HepG2 (cell line): ENCODE data around the gene CAP2. TPM values are rescaled to one million over a fixed set of nuclear protein-coding genes. Genes with fewer than 3 reads are reported as not detected.

Source experiments
- ELF3 ChIP-seq: IDR thresholded peaks from 2 replicates; pipeline ENCODE4 v1.6.1; 2016; ENCODE audit warnings: missing genetic modification reagents, missing compliant biosample characterization
- JUNB ChIP-seq: sonication (generic); formaldehyde crosslinking; IDR thresholded peaks from 2 replicates; pipeline ENCODE4 v1.8.0; 2022; ENCODE audit warnings: missing genetic modification reagents, mild to moderate bottlenecking, borderline replicate concordance
- KAT8 ChIP-seq: IDR thresholded peaks from 2 replicates; pipeline ENCODE4 v1.6.1; 2016; ENCODE audit warnings: missing genetic modification reagents, missing compliant biosample characterization
- SNAPC2 ChIP-seq: sonication (generic); formaldehyde crosslinking; IDR thresholded peaks from 2 replicates; pipeline ENCODE4 v1.8.1; 2022; ENCODE audit warnings: mild to moderate bottlenecking, missing genetic modification reagents
- TGIF2 ChIP-seq: IDR thresholded peaks from 2 replicates; pipeline ENCODE4 v1.6.1; 2016; ENCODE audit warnings: control low read depth, missing compliant biosample characterization
- TOE1 ChIP-seq: sonication (generic); formaldehyde crosslinking; IDR thresholded peaks from 2 replicates; pipeline ENCODE4 v1.4.0; 2020; ENCODE audit warnings: mild to moderate bottlenecking, missing genetic modification reagents
- ZFP41 ChIP-seq: sonication (generic); formaldehyde crosslinking; IDR thresholded peaks from 2 replicates; pipeline ENCODE4 v1.4.0; 2020; ENCODE audit warnings: mild to moderate bottlenecking, missing genetic modification reagents, borderline replicate concordance
- ZMYM4 ChIP-seq: sonication (generic); formaldehyde crosslinking; IDR thresholded peaks from 2 replicates; pipeline ENCODE4 v1.8.1; 2023; ENCODE audit warnings: mild to moderate bottlenecking, missing genetic modification reagents
- ZNF292 ChIP-seq: sonication (generic); formaldehyde crosslinking; IDR thresholded peaks from 2 replicates; pipeline ENCODE4 v1.8.1; 2022; ENCODE audit warnings: mild to moderate bottlenecking, low read depth, missing genetic modification reagents, borderline replicate concordance
- ZNF558 ChIP-seq: sonication (generic); formaldehyde crosslinking; IDR thresholded peaks from 2 replicates; pipeline ENCODE4 v1.9.0; 2022; ENCODE audit warnings: mild to moderate bottlenecking, missing genetic modification reagents, borderline replicate concordance
- polyA plus RNA-seq, 8 experiments: library from polyadenylated mRNA; depleted of rRNA in 3 of 8; stranded (reverse) in 7 of 8; unstranded in 1 of 8; fragments of >200 nt; fragmentation: Illumina TruSeq in 4 of 8; extraction: Trizol in 4 of 8; gene quantifications; 2 replicates each; pipeline versions ENCODE4 v1.2.1 to v1.2.3, GENCODE V29; 2011 to 2016; ENCODE audit warnings: low read depth in 4 of 8, missing spikeins in 1 of 8, mixed read lengths in 1 of 8; ENCODE audit not compliant: insufficient read depth in 1 of 8
- total RNA-seq, 5 experiments: library from RNA; depleted of rRNA; stranded (reverse); fragments of >200 nt; fragmentation: Illumina TruSeq; extraction: Trizol; gene quantifications; 2 replicates each; pipeline ENCODE4 v1.2.3, GENCODE V29; 2016; ENCODE audit warnings: low read depth in 1 of 5
- TF ChIP-seq, protein P1 (sequence below): sonication (generic); formaldehyde crosslinking; IDR thresholded peaks from 2 replicates; pipeline ENCODE4 v1.4.0; 2020; ENCODE audit warnings: mild to moderate bottlenecking, missing genetic modification reagents, borderline replicate concordance
- TF ChIP-seq, protein P2 (sequence below): IDR thresholded peaks from 2 replicates; pipeline ENCODE4 v1.6.1; 2016; ENCODE audit warnings: low read depth
- TF ChIP-seq, protein P3 (sequence below): sonication (generic); formaldehyde crosslinking; IDR thresholded peaks from 2 replicates; pipeline ENCODE4 v1.5.1; 2020; ENCODE audit warnings: mild to moderate bottlenecking, missing genetic modification reagents
- TF ChIP-seq, protein P4 (sequence below): IDR thresholded peaks from 2 replicates; pipeline ENCODE4 v1.6.1; 2012; ENCODE audit warnings: inconsistent platforms
- TF ChIP-seq, protein P5 (sequence below): IDR thresholded peaks from 2 replicates; pipeline ENCODE4 v1.6.1; 2016; ENCODE audit warnings: low read depth, borderline replicate concordance
- TF ChIP-seq, protein P6 (sequence below): sonication (generic); formaldehyde crosslinking; IDR thresholded peaks from 2 replicates; pipeline ENCODE4 v1.8.0; 2023; ENCODE audit warnings: mild to moderate bottlenecking, missing genetic modification reagents

CAP2 gene
- total and polyA plus RNA-seq, 2 of the 13 experiments (the other 11 are each of a cell fraction or from before 2014, with no cell fraction given), result 7.9 to 53.1 TPM

DNA sequence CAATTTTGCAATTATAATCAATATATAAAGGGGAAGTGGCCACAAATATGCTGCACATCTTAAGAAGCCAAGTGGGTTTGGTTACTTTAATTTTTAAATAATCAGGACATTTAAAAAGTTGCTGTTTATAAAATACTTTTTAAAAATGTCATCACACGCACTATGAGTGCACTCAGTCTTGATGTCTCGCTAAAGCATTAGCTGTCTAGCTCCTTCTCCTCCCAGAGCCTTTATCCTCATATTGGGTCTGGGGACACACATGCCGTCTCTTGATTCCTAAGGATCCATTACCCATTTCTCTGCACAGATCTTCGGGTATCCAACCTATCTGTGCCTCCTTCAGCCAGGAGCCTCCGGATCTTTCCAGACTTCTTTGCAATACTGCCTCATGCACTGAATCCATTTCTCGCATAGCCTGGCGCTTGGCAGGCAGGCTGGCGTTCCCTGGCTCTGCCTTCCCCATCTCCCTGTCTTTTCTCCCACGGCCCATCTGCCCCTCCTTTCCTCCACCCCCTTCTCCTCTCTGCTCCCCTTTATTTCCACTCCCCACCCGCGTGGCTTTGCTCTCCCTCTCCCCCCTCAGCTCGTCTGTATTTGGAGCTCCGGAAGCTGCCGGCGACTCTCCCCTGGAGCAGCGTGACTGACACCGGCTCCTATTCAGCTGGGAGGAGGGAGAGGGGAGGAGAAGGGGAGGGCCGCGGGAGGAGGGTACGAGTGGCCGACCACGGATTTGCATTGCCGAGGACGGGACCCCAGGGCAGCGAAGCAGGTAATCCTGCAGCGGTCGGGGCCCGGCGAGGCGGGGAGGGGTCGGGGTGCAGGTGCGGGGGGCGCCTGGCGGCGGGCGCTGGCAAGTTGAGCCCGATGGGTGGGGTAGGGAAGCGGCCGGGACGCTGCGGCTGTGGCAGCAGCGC lies at the start of gene CAP2 (continued):
- TF ChIP-seq, protein P1, sequence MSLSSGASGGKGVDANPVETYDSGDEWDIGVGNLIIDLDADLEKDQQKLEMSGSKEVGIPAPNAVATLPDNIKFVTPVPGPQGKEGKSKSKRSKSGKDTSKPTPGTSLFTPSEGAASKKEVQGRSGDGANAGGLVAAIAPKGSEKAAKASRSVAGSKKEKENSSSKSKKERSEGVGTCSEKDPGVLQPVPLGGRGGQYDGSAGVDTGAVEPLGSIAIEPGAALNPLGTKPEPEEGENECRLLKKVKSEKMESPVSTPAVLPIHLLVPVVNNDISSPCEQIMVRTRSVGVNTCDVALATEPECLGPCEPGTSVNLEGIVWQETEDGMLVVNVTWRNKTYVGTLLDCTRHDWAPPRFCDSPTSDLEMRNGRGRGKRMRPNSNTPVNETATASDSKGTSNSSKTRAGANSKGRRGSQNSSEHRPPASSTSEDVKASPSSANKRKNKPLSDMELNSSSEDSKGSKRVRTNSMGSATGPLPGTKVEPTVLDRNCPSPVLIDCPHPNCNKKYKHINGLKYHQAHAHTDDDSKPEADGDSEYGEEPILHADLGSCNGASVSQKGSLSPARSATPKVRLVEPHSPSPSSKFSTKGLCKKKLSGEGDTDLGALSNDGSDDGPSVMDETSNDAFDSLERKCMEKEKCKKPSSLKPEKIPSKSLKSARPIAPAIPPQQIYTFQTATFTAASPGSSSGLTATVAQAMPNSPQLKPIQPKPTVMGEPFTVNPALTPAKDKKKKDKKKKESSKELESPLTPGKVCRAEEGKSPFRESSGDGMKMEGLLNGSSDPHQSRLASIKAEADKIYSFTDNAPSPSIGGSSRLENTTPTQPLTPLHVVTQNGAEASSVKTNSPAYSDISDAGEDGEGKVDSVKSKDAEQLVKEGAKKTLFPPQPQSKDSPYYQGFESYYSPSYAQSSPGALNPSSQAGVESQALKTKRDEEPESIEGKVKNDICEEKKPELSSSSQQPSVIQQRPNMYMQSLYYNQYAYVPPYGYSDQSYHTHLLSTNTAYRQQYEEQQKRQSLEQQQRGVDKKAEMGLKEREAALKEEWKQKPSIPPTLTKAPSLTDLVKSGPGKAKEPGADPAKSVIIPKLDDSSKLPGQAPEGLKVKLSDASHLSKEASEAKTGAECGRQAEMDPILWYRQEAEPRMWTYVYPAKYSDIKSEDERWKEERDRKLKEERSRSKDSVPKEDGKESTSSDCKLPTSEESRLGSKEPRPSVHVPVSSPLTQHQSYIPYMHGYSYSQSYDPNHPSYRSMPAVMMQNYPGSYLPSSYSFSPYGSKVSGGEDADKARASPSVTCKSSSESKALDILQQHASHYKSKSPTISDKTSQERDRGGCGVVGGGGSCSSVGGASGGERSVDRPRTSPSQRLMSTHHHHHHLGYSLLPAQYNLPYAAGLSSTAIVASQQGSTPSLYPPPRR (CRISPR knock-in tag), result peak; percentile 48; the same call in 1 of the 2 replicates
- peak; percentile 95 for TF ChIP-seq ZFP41
- TF ChIP-seq, protein P2, sequence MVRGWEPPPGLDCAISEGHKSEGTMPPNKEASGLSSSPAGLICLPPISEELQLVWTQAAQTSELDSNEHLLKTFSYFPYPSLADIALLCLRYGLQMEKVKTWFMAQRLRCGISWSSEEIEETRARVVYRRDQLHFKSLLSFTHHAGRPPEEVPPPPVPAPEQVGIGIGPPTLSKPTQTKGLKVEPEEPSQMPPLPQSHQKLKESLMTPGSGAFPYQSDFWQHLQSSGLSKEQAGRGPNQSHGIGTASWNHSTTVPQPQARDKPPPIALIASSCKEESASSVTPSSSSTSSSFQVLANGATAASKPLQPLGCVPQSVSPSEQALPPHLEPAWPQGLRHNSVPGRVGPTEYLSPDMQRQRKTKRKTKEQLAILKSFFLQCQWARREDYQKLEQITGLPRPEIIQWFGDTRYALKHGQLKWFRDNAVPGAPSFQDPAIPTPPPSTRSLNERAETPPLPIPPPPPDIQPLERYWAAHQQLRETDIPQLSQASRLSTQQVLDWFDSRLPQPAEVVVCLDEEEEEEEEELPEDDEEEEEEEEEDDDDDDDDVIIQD (CRISPR knock-in tag), result peak; percentile 68
- TF ChIP-seq ZNF558 (CRISPR knock-in tag), result peak; percentile 71; the same call in 1 of the 2 replicates
- 0 out of 2 replicates have a peak, but pooled peaks have one; percentile 63 for TF ChIP-seq SNAPC2
- TF ChIP-seq, protein P3, sequence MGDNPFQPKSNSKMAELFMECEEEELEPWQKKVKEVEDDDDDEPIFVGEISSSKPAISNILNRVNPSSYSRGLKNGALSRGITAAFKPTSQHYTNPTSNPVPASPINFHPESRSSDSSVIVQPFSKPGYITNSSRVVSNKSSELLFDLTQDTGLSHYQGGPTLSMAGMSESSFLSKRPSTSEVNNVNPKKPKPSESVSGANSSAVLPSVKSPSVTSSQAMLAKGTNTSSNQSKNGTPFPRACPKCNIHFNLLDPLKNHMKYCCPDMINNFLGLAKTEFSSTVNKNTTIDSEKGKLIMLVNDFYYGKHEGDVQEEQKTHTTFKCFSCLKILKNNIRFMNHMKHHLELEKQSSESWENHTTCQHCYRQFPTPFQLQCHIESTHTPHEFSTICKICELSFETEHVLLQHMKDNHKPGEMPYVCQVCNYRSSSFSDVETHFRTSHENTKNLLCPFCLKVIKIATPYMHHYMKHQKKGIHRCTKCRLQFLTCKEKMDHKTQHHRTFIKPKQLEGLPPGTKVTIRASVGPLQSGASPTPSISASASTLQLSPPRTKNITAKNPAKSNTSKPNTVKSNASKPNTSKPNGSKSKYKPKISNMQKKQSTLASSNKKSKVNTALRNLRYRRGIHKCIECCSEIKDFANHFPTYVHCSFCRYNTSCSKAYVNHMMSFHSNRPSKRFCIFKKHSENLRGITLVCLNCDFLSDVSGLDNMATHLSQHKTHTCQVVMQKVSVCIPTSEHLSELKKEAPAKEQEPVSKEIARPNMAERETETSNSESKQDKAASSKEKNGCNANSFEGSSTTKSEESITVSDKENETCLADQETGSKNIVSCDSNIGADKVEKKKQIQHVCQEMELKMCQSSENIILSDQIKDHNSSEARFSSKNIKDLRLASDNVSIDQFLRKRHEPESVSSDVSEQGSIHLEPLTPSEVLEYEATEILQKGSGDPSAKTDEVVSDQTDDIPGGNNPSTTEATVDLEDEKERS, result 0 out of 2 replicates have a peak, but pooled peaks have one; percentile 27
- TF ChIP-seq, protein P4, sequence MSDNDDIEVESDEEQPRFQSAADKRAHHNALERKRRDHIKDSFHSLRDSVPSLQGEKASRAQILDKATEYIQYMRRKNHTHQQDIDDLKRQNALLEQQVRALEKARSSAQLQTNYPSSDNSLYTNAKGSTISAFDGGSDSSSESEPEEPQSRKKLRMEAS, result peak; percentile 73
- TF ChIP-seq JUNB (CRISPR knock-in tag), result peak; percentile 82
- peak; percentile 99 for TF ChIP-seq ZNF292 (CRISPR knock-in tag)
- no peak for TF ChIP-seq TOE1
- TF ChIP-seq, protein P5, sequence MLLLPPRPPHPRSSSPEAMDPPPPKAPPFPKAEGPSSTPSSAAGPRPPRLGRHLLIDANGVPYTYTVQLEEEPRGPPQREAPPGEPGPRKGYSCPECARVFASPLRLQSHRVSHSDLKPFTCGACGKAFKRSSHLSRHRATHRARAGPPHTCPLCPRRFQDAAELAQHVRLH (CRISPR knock-in tag), result peak; percentile 43; the same call in 1 of the 2 replicates
- 0 out of 2 replicates have a peak, but pooled peaks have one; percentile 18 for TF ChIP-seq KAT8 (CRISPR knock-in tag)
- peak; percentile 23; the same call in 1 of the 2 replicates for TF ChIP-seq ELF3 (CRISPR knock-in tag)
- peak; percentile 63; the same call in 1 of the 2 replicates for TF ChIP-seq ZMYM4 (CRISPR knock-in tag)
- TF ChIP-seq, protein P6, sequence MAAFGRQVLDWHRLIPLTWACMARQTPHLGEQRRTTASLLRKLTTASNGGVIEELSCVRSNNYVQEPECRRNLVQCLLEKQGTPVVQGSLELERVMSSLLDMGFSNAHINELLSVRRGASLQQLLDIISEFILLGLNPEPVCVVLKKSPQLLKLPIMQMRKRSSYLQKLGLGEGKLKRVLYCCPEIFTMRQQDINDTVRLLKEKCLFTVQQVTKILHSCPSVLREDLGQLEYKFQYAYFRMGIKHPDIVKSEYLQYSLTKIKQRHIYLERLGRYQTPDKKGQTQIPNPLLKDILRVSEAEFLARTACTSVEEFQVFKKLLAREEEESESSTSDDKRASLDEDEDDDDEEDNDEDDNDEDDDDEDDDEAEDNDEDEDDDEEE (CRISPR knock-in tag), result peak; percentile 82; the same call in 1 of the 2 replicates
- TF ChIP-seq TGIF2 (CRISPR knock-in tag), result peak; percentile 85
